Measurements from ENCODE around the gene METTL13. TPM values are rescaled to one million over a fixed set of nuclear protein-coding genes. Genes with fewer than 3 reads are reported as not detected.

The METTL13 gene
- total RNA-seq, 1 donor from 2014 or later = 15.8 TPM

- H3K27ac ChIP-seq (replicated peaks) = no peak overlapping the region
- H3K27me3 ChIP-seq (ENCODE audit: low read depth) = no peaks in the 10 kb centered on the region
- no peak for TF ChIP-seq CTCF (IDR thresholded peaks at IDR 0.05; ENCODE audit: borderline replicate concordance)
- intact Hi-C loops (cut with micrococcal nuclease) = no loop called here
- H3K4me3 ChIP-seq = no peak overlapping the region
- no peaks in the 10 kb centered on the region for H3K9me3 ChIP-seq (replicated peaks)
- no peaks in the 10 kb centered on the region for H3K36me3 ChIP-seq
- H3K4me1 ChIP-seq = no peaks in the 10 kb centered on the region
- DNase-seq = no peak
Measured at GRCh38 chr1:171769754-171770153, 11.7 kb upstream of the METTL13 start.

- Histone ChIP-seq H3K36me3 (no peaks in the 10 kb centered on the region), H3K4me1 (no peaks in the 10 kb centered on the region), H3K9me3 (replicated peaks) (no peaks in the 10 kb centered on the region), H3K4me3 (no peak overlapping the region), H3K27me3 (ENCODE audit: low read depth) (no peaks in the 10 kb centered on the region), H3K27ac (replicated peaks) (no peak overlapping the region)
- no peak for DNase-seq
- intact Hi-C loops (cut with micrococcal nuclease) = no loop called here
- TF ChIP-seq CTCF (IDR thresholded peaks at IDR 0.05; ENCODE audit: borderline replicate concordance) = no peak
Measured at GRCh38 chr1:171772312-171772711, 9.1 kb upstream of the METTL13 start.

- H3K4me3 ChIP-seq = peak overlapping the region; percentile 91
- H3K36me3 ChIP-seq = peaks cover 17% of the 10 kb centered on the region
- intact Hi-C loops (cut with micrococcal nuclease) = no loop called here
- H3K27ac ChIP-seq (replicated peaks) = peak overlapping the region; percentile 94
- no peaks in the 10 kb centered on the region for H3K9me3 ChIP-seq (replicated peaks)
- DNase-seq = no peak
- no peaks in the 10 kb centered on the region for H3K27me3 ChIP-seq (ENCODE audit: low read depth)
- H3K4me1 ChIP-seq = peaks cover 46% of the 10 kb centered on the region
- TF ChIP-seq CTCF (IDR thresholded peaks at IDR 0.05; ENCODE audit: borderline replicate concordance) = no peak
Measured at GRCh38 chr1:171780583-171781175, 781 bp upstream of the METTL13 start.

GRCh38 chr1:171783816-171784530 is 2.5 kb downstream of the METTL13 start:
- Histone ChIP-seq H3K27ac (replicated peaks) (no peak overlapping the region), H3K4me3 (no peak overlapping the region), H3K36me3 (peaks cover 50% of the 10 kb centered on the region), H3K4me1 (peaks cover 58% of the 10 kb centered on the region), H3K9me3 (replicated peaks) (no peaks in the 10 kb centered on the region), H3K27me3 (ENCODE audit: low read depth) (no peaks in the 10 kb centered on the region)
- intact Hi-C loops (cut with micrococcal nuclease) = no loop called here
- no peak for TF ChIP-seq CTCF (IDR thresholded peaks at IDR 0.05; ENCODE audit: borderline replicate concordance)
- DNase-seq = no peak

- peaks cover 58% of the 10 kb centered on the region for H3K36me3 ChIP-seq
- H3K9me3 ChIP-seq (replicated peaks) = no peaks in the 10 kb centered on the region
- no peak overlapping the region for H3K4me3 ChIP-seq
- TF ChIP-seq CTCF (IDR thresholded peaks at IDR 0.05; ENCODE audit: borderline replicate concordance) = no peak
- DNase-seq = no peak
- no peaks in the 10 kb centered on the region for H3K27me3 ChIP-seq (ENCODE audit: low read depth)
- peaks cover 58% of the 10 kb centered on the region for H3K4me1 ChIP-seq
- no peak overlapping the region for H3K27ac ChIP-seq (replicated peaks)
- intact Hi-C loops (cut with micrococcal nuclease) = no loop called here
Measured at GRCh38 chr1:171784784-171785183, 3.3 kb downstream of the METTL13 start.

Data from left ventricle myocardium inferior (tissue), 1 donor.